IPS-18c (cell line): Measurements from ENCODE around the gene TRMT5.

Source experiments
- H3K4me3 ChIP-seq: 2 replicates; pipeline ENCODE4 v1.7.0; 2013; ENCODE audit warnings: low read depth, mild to moderate bottlenecking, low read length, moderate library complexity; ENCODE audit not compliant: insufficient read depth
- H3K9me3 ChIP-seq: one replicate; pipeline ENCODE4 v1.6.1; 2013; ENCODE audit warnings: mild to moderate bottlenecking, low read length, moderate library complexity; ENCODE audit not compliant: control insufficient read depth, insufficient read depth

The TRMT5 gene

GRCh38 chr14:60925286-60925685, 55.6 kb downstream of the TRMT5 start:
- Histone ChIP-seq H3K4me3 (no peak overlapping the region), H3K9me3 (no peaks in the 10 kb centered on the region)

- H3K4me3 ChIP-seq, result no peak overlapping the region
Observed at GRCh38 chr14:60922050-60922449, 58.8 kb downstream of the TRMT5 start.

More at GRCh38 chr14:60922050-60922449, 58.8 kb downstream of the TRMT5 start:
- H3K9me3 ChIP-seq, result no peaks in the 10 kb centered on the region
